NCI-H2227 treated with DMSO at 0.1 percent for 48 hours (cell line): Measurements from ENCODE around the gene LAMB4.
A peak's percentile ranks its signal among the peaks of the same experiment; 100 is the strongest.

Source experiments
- DNase-seq: peaks from one replicate; lab custom pipeline; 2025; lab: John Stamatoyannopoulos, UW

The LAMB4 gene

GRCh38 chr7:108130261-108130660 is at the start of gene LAMB4:
LAMB4 (minus strand) TSS chr7:108130361; CDS start chr7:108123164, 7,197 bp downstream.
- DNase-seq = no peak

GRCh38 chr7:108178398-108178797 is 48.2 kb upstream of the LAMB4 start:
- DNase-seq = no peak

DNA sequence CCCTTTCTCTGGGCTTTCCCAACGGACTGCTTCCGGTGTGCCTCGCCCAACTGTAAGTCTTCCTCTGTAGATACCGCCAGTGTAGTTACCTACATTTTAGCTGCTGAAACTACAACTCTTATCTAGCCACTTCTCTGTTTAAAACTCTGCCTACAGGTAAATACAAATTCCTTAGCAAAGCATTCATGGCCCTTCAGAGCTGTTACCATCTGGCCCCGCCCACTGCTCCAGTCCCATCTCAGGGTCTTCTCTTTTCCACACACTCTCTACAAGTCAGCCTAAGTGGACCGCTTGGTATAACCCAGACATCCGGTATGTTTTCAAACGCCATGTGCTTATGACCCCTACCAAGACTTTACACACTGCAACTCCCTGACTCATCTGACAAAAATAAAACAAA is 41.0 kb upstream of the LAMB4 start:
- DNase-seq = no peak

GRCh38 chr7:108170251-108170650 is 40.1 kb upstream of the LAMB4 start:
- DNase-seq = no peak

- no peak for DNase-seq
These were observed 37.3 kb upstream of the LAMB4 start for GRCh38 chr7:108167460-108167859.

DNA sequence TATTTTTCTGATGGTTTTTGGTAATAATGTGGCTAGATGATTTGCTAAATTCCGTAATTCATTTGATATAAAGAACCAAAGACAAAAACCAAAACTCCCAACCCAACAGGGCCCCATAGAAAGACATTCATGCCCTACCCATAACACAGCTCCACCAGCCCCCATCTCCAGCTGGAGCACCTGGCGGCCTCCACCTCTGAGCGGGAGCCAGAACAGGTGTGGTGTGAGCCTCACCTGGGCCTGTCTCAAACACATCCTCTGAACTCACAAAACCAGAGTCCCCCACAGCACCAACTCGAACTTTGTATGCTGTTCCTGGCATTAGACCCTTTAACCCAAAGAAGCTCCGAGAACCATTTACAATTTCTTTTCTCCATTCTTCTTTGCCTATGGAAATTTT is 36.5 kb upstream of the LAMB4 start:
- DNase-seq = no peak

- DNase-seq = no peak
These were observed 35.6 kb upstream of the LAMB4 start for GRCh38 chr7:108165723-108166122.

DNA sequence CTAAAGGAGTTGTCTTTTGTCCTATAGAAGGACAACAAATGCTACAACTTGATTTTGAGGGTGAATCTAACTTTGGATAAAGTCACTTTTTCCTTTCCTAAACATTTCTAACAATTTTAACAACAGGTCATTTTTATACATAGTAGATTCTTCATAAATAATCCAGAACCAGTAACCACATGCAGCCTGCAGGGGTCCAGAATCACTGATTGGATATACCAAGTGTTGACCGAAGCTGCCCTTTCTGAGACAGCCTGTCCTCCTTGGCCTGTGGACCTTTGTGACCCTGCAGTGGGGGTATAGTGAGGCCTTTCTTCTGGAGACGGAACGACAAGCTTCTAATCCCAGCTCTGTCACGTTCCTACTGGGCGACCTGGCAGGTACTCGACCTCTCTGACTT is 34.8 kb upstream of the LAMB4 start:
- DNase-seq = no peak

DNA sequence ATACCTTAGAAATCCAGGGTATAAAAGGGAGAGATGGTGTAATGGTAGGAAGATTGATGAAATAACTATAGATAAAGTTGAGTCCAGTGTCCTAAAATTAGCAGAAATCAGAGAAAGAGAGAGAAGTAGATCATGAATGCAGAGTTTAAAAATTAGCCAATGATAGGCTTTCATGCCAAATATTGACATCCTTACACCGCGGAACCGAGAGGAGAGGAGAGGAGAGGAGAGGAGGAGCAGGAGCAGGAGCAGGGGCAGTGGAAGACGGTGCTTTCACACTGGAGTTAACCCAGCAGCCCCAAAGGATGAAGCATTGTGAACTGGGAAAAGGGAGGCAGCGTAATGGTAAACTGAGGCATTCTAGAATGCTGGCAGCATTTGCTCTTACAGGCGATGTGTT is 34.2 kb upstream of the LAMB4 start:
- DNase-seq = no peak

GRCh38 chr7:108158776-108159175 is 28.6 kb upstream of the LAMB4 start:
- DNase-seq = no peak

GRCh38 chr7:108157606-108158335 is 27.6 kb upstream of the LAMB4 start:
- no peak for DNase-seq

DNA sequence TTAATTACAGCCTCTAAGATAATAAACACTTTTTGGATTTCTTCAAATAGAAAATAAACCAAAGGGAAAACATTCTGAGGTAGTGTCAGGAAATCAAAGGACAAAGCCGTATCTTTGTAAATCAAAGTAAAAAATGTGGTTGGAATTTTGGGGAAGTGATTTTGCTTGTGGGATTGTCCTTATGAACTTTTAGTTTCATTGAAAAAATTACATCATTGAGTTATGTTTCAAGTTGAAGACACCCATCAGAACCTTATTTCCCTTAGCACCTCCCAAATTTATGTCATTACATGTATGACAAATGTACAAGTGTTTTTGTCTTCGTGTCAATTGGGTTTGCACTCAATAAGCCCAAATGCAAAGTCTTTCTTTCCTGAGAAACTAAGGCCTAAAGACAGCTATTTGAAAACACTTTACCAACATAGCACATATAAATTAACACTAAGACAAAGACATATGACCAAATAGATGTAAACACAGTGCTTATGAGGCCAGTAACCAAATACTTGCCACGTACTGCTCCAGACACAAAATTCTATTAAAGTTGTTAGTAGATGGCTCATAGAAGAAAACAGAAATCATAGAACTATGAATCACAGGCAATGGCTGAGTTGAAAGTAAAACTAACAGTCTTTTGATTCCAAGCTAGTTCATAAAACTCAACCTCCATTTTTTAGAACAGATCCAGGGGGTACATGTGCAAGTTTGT is 26.9 kb upstream of the LAMB4 start:
- DNase-seq = no peak

DNA sequence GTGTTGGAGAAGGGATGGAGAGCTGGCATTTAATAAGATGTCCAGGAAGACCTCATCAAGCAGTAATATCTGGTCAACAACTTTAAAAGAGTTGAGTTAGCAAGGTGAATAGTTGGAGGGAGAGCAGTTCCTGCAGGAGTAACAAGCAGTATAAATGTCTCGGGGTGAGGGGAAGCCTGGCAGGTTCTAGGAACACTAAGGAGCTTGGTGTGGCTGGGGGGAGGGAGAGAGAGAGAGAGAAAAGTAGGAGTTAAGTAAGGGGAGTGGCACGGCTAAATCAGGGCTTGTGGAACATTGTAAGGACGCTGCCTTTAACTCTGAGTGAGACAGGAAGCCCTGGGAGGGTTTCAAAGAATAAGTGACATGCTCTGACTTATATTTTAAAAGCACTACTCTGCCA is 22.0 kb upstream of the LAMB4 start:
- DNase-seq = no peak

DNA sequence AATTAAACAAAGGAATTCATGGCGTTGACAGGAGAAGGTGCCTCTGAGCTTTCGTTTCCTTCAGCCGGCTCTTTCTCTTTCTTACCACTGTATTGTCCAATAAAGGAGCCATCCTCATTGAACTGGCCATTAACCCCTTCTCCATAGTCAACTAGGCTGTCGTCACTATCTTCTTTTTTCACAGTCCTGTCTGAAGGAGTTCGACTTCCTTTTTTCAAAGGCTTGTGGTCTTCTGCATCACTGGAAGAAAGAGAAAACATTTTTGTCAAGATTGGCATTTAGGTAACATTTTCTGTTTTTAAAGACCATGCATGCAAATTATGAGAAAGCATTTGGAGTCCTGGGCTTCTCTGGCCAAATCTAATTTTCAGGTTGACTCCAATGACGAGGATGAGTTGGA is 19.7 kb upstream of the LAMB4 start:
- no peak for DNase-seq

DNA sequence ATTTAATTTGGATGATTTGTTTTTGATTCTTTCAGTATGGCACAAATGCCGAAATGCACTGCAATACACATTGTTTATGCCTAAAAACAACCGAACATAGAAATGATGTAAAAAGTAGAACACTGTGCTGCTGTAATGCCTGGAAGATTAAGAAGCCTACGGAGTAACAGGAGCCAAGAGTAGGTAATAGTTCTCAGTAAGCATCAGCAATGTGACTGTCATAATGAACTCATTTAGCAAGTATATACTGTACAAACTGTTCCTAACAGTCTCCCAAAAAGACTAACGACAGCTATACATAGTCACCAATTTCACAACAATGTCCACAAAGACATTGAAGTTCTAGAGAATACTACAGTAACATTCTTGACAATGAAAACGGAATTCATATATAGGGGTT is 19.0 kb upstream of the LAMB4 start:
- no peak for DNase-seq

DNA sequence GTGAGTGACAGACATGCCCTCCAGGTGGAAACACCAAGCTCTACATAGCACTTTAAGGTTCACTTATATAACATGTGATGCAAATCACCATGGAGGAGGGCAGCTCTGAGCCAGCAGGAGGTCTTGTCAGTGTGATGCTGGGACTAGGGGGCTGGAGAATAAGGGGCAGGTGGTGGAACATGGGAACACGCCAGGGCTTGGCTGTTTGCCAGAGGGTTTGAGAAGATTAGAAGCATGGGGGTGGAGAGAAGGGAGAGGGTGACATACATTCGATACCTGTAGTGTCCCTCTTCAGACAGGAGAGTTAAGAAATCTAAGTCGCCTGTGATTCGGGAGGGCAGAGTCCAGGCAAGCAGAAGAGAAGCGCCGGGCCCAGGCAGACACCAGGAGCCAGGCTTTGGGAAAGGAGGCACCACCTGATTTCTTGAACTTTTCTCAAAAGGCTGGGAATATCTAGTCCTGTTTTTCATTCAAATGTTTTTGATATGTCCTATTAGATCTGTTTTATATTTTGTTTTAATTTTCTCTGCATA is 16.9 kb upstream of the LAMB4 start:
- DNase-seq = peak; percentile 68

- DNase-seq = peak; percentile 75
These were observed 16.1 kb upstream of the LAMB4 start for GRCh38 chr7:108146070-108146842.

DNA sequence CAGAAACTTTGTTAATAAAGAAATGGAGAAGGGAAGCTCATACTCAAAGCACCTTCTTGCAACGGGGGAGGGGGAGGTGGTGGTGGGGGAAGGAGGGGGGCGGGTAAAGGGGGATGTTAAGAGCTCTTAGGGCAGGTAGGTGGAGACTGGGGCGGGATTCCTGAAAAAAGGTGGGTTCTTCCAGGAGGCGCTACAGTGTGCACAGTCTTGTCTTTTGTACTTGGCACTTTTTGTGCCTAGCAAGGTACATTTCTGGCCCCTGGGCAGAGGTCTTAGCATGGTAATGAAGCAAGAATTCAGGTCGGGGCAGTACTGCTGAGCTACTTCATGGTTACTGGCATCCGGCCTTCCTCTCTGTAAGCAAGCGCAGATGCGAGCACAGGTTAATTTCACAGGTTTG is 15.2 kb upstream of the LAMB4 start:
- no peak for DNase-seq

DNA sequence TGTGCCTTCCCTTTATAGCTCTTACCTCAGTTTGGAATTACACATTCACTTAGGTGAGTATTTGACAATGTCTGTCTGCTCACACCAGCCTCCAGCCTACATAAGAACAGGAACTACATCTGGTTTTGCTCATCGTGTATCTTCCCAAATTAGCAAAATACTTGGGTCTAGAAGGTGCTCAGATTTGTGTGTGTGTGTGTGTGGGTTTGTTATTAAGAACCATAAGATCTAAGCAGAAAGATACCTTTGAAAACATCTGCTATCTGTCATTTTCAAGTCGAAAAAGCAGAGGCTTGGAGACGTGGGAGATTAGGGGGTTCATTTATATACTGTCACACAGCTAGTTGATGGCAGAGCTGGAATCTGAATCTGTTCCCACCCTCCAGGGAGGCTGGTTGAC is 14.8 kb upstream of the LAMB4 start:
- DNase-seq = no peak

DNA sequence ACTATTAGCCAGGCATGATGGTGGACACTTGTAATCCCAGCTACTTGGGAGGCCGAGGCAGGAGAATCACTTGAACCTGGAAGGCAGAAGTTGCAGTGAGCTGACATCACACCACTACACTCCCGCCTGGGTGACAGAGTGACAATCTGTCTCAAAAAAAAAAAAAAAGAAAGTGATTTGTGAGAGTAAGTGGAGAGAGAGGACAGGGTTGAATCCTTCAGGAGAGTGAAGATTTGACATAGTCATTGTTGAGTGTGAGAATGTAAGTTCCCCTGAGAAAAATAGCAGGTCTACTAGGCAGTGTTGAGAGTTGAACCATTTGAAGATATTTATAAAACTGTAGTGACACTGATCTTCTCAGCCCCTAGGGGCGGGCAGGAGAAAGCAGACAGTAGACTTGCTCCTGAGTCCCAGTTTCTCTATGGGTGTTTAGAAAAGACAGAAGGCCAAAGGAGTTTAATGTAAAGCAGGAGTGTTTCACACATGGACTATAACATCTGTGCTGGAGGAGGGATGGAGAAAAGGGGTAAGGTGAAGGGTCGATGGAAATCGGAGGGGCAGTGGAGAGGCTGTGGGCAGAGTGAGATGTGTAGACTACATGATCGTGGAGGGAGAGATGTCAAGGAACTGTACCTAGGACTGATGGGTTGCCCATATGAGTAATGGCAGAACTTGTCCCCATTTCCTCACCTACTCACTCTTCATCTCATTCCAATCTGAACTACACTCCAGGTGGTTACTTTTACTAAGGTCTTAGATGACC is 13.7 kb upstream of the LAMB4 start:
- DNase-seq = no peak

DNA sequence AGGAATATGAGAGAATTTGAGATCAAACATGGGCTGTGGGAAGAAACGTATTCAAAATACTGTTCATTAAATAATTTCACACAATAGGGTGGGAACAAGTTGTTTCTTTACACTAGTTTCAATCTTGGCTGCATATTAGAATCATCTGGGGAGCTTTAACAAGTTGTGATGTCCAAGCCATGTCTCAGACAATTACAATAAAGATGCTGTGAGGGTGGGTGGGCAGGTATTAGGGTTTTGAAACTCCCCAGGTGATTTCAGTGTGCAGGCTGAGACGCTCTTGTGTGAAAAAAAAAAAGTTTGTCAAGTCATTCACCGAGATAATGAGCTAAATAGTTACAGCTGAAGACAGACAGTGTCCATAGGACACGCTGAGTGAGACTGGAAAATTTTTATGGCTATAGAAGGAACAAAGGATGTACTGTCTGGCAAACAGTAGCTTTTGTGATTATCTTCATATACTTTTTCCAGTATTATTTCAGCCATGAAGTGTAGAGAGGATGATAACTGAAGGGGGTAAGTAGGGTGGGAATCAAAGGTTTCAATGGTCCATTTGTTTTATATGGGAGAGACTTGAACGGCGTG is 12.6 kb upstream of the LAMB4 start:
- no peak for DNase-seq

- no peak for DNase-seq
These were observed 12.0 kb upstream of the LAMB4 start for GRCh38 chr7:108142180-108142579.
